Mesothelial cell of epicardium (in vitro differentiated cells): ENCODE measurements around the gene ZBED4. TPM values are rescaled to one million over a fixed set of nuclear protein-coding genes. Genes with fewer than 3 reads are reported as not detected.
A peak's percentile ranks its signal among the peaks of the same experiment; 100 is the strongest.

ENCODE experiments used
- DNase-seq, 2 experiments: peaks; one replicate each; pipeline ENCODE4 v3.0.0; 2021; ENCODE audit warnings: low spot score in 2 of 2; ENCODE audit not compliant: unreplicated experiment in 2 of 2
- H3K27ac Mint-ChIP-seq: 2 replicates; pipeline ENCODE4 v1.8.0; 2021; ENCODE audit warnings: mixed read lengths
- H3K27me3 Mint-ChIP-seq: 2 replicates; pipeline ENCODE4 v1.8.0; 2021; ENCODE audit warnings: low read depth, mixed read lengths
- H3K36me3 Mint-ChIP-seq: 2 replicates; pipeline ENCODE4 v1.8.0; 2021; ENCODE audit warnings: mixed read lengths
- H3K4me1 Mint-ChIP-seq: 2 replicates; pipeline ENCODE4 v1.8.0; 2021; ENCODE audit warnings: mixed read lengths
- H3K4me3 Mint-ChIP-seq: 2 replicates; pipeline ENCODE4 v1.8.0; 2021; ENCODE audit warnings: mild to moderate bottlenecking, moderate library complexity, mixed read lengths
- H3K9me3 Mint-ChIP-seq: 2 replicates; pipeline ENCODE4 v1.8.0; 2021; ENCODE audit warnings: mixed read lengths
- total RNA-seq: library from RNA; stranded (reverse); gene quantifications from 3 replicates; pipeline ENCODE4 v1.2.1, GENCODE V29; 2021
- TF ChIP-seq, protein P1 (sequence below): fragments of 200-600 bp; sonication (generic); IDR thresholded peaks from one replicate; pipeline ENCODE4 v1.5.0; 2021; ENCODE audit warnings: antibody characterized with exemption; ENCODE audit not compliant: unreplicated experiment

The ZBED4 gene
- total RNA-seq, 1 donor from 2014 or later, result 32.6 TPM

DNA sequence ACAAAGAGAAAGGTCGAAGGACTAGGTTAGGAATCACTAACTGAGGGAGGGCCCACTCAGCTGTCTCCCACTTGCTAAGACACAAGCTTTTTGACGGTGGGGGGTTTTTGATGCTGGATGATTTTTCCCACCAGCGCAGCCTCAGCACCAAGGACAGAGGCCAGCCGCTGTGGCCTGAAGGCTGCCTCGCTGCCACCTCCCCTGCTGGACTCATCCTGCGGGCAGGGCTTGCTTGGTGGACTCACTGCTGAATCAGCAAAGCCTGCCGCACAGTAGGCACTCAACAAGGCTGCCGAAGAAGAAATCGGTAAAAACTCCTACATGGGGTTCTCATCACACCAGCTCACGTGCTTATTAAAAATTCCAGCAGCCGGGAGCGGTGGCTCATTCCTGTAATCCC, 62.0 kb downstream of the ZBED4 start:
- H3K9me3 Mint-ChIP-seq, result no peaks in the 10 kb centered on the region
- no peak overlapping the region for H3K4me3 Mint-ChIP-seq

DNA sequence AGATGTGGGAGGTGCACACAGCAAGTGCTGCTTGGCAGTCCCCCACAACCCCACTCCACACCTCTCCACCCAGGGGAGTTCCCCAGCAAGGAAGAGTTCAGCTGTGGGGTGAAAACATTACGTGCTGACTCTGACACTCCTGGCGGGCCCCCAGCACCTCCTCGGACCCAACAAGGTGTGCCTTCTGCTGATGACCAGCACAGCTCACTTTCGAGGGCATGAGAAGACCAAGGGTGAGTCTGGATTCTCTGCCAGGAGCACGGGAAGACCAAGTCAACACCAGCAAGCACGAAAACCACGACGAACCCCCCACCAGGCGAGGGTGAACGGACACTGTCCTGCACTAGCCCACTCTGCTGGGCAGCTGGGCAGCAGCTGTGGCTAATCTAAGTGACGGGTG, 63.2 kb downstream of the ZBED4 start:
- H3K4me3 Mint-ChIP-seq, result peak overlapping the region; percentile 81
- H3K9me3 Mint-ChIP-seq, result no peaks in the 10 kb centered on the region
- DNase-seq, result no peak
- TF ChIP-seq, protein P1, sequence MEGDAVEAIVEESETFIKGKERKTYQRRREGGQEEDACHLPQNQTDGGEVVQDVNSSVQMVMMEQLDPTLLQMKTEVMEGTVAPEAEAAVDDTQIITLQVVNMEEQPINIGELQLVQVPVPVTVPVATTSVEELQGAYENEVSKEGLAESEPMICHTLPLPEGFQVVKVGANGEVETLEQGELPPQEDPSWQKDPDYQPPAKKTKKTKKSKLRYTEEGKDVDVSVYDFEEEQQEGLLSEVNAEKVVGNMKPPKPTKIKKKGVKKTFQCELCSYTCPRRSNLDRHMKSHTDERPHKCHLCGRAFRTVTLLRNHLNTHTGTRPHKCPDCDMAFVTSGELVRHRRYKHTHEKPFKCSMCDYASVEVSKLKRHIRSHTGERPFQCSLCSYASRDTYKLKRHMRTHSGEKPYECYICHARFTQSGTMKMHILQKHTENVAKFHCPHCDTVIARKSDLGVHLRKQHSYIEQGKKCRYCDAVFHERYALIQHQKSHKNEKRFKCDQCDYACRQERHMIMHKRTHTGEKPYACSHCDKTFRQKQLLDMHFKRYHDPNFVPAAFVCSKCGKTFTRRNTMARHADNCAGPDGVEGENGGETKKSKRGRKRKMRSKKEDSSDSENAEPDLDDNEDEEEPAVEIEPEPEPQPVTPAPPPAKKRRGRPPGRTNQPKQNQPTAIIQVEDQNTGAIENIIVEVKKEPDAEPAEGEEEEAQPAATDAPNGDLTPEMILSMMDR, result no peak
- H3K27me3 Mint-ChIP-seq, result no peaks in the 10 kb centered on the region
- H3K36me3 Mint-ChIP-seq, result peaks cover 10% of the 10 kb centered on the region
- peaks cover 4% of the 10 kb centered on the region for H3K4me1 Mint-ChIP-seq
- H3K27ac Mint-ChIP-seq, result no peak overlapping the region

More for the DNA sequence above, 62.0 kb downstream of the ZBED4 start:
- peaks cover 6% of the 10 kb centered on the region for H3K36me3 Mint-ChIP-seq
- H3K27ac Mint-ChIP-seq, result no peak overlapping the region
- TF ChIP-seq, protein P1, result no peak
- no peak for DNase-seq
- peaks cover 4% of the 10 kb centered on the region for H3K4me1 Mint-ChIP-seq
- H3K27me3 Mint-ChIP-seq, result no peaks in the 10 kb centered on the region

DNA sequence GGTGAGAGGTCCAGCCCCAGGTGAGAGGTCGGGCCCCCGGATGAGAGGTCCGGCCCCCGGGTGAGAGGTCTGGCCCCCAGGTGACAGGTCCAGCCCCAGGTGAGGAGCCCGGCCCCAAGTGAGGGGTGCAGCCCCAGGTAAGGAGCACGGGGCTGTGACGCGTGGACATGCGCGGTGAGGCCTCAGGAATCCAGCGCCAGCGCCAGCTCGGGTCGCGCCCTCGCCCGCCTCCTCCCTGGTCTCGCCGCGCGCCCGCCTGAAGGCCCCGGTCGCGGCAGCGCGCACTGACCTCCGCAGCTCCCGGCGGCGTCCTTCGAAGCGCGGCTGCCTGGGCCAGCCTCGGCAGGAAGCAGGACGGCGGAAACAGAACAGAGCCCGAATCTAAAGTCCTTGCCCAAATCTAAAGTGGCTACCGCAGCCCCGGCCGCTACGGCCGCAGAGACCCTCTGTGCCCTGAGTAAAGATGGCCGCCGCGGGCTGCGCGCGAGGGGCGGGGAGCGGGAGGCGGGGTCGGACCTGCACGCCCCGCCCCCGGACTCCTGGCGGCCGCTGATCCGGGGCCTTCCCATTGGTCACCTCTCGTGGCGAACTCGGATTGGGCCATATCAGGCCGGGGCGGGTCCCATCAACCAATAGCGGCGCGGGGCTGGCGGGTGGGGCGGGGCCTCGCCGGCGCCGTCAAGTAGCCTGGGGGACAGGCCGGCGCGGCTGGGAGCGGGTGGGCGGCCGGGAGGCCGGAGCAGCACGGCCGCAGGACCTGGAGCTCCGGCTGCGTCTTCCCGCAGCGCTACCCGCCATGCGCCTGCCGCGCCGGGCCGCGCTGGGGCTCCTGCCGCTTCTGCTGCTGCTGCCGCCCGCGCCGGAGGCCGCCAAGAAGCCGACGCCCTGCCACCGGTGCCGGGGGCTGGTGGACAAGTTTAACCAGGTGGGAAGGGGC, 64.6 kb downstream of the ZBED4 start, which contains the start of the genes ALG12 and CRELD2:
Gene ALG12, minus strand, starts transcription at position 465 of the 937 bp plus-strand sequence. CDS start 4,673 bp downstream, outside the sequence.
Gene CRELD2, plus strand, starts transcription at position 661 of the 937 bp plus-strand sequence. Its CDS starts 136 bp downstream, at position 797.
- Mint-ChIP-seq H3K27me3 (no peaks in the 10 kb centered on the region), H3K27ac (peak within 1 kb of the TSS; percentile 86), H3K36me3 (peaks cover 7% of the 10 kb centered on the region), H3K4me1 (peaks cover 4% of the 10 kb centered on the region), H3K4me3 (peak within 1 kb of the TSS; percentile 81), H3K9me3 (no peaks in the 10 kb centered on the region)
- TF ChIP-seq, protein P1, result no peak
- DNase-seq, result peak; percentile 97 to 98

DNA sequence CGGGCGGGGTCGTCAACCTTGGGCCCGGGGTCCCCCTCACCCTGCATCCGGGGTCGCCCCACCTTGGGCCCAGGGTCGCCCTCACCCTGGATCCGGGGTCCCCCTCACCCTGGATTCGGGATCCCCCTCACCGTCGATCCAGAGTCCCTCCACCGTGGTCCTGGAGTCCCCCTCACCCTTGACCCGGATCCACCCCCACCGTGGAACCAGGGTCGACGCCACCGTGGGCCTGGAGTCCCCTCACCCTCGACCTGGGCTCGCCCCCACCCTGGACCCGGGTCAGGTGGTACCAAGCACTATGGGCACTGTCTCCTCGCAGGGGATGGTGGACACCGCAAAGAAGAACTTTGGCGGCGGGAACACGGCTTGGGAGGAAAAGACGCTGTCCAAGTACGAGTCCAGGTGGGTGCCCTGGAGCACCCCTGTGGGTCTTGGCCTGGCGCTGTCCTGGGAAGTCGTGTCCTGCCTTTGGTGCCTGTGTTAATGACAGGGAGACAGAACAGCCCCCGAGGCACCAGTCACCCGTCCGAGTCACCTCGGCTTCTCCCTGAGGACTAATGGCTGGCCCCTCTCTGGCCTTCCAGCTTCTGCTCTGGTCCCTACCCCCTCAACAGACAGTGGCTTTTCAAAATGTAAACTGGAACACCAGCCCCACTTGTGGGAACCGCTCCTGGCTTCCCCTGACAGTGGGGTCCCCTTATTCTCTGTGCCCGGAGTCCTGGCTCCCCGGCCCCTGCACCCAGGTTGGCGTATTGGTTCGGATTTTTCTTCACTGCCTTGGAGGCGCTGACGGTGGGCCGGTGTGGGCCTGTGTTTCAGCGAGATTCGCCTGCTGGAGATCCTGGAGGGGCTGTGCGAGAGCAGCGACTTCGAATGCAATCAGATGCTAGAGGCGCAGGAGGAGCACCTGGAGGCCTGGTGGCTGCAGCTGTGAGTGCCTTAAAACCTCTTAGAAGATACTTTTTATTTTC, 65.6 kb downstream of the ZBED4 start:
- Mint-ChIP-seq H3K27ac (no peak overlapping the region), H3K9me3 (no peaks in the 10 kb centered on the region), H3K4me1 (peaks cover 4% of the 10 kb centered on the region), H3K4me3 (peak overlapping the region; percentile 64), H3K27me3 (no peaks in the 10 kb centered on the region), H3K36me3 (peaks cover 7% of the 10 kb centered on the region)
- TF ChIP-seq, protein P1, result no peak
- DNase-seq, result peak in 1 of 2 experiments; percentile 26

DNA sequence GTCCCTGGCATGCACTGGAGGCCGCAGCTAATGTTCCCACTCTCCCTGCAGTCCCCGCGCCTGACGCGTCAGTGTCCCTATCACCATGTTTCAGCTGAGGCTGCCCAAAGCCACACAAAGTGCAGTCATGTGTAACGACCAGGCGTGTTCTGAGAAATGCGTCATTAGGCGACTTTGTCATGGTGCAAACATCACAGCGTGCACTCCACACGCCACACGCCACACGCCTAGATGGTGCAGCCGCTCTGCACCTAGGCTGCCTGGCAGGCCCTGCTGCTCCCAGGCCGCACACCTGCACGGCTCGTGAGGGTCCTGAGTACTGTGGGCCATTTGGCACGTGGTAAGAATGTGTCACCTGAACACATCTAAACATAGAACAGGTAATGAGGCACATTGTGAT, 67.2 kb downstream of the ZBED4 start:
- no peak overlapping the region for H3K27ac Mint-ChIP-seq
- H3K4me3 Mint-ChIP-seq, result peak overlapping the region; percentile 34
- TF ChIP-seq, protein P1, result no peak
- no peaks in the 10 kb centered on the region for H3K9me3 Mint-ChIP-seq
- H3K4me1 Mint-ChIP-seq, result peaks cover 4% of the 10 kb centered on the region
- H3K36me3 Mint-ChIP-seq, result peaks cover 5% of the 10 kb centered on the region
- no peak for DNase-seq
- H3K27me3 Mint-ChIP-seq, result no peaks in the 10 kb centered on the region
